ENCODE results near the gene PPT2.

Gene PPT2

DNA sequence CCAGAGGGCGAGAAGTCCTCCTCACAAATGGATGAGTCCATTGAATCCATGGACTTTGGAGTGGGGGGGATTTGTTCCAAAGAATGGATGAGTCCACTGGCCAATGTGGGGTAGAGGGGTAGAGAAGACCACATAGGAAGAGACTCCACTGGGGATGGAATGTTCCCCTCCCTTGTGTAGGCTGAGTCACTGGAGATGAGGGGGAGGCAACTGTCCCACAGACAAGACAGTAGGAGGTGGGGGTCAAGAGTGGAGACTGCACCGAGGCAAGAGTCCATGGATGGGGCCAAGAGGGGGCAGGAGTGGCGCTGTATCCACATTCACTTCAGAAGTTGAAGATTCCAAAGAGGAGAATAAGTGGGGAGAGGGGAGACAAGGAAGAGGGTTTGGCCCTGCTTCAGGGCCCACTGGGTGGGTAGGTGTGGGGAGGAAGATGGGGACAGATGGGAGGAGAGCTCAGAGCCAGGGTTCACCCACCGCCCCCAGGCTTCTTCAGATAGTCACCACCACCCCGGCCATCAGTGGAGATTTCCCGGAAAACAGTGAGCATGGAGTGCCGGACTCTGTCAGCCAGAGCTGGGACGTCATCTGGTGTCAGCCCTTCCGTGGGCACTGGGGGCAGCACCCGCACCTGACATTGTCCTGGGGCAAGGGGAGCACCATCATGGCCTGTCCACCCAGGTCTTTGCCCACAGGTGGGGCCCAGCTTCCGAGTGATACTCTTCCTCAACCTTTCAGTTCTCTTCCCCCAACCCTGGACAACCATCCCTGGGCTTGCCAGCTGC lies 15.1 kb downstream of the PPT2 start:
- H2BK120ac ChIP-seq (ENCODE audit: low read depth, low read length), result no peak overlapping the region
- H4K8ac ChIP-seq (ENCODE audit: low read depth, low read length), result no peak overlapping the region
- no peak overlapping the region for H3K27ac ChIP-seq (replicated peaks; ENCODE audit: low read length)
- no peak overlapping the region for H2AFZ ChIP-seq (ENCODE audit: low read length)
- no peaks in the 10 kb centered on the region for H3K9me3 ChIP-seq (replicated peaks in 1 of 2; ENCODE audit: control insufficient read depth in 2 of 2, insufficient read depth in 1 of 2, low read depth in 1 of 2, low read length in 2 of 2)
- H3K9ac ChIP-seq (ENCODE audit: low read depth, low read length, poor library complexity), result no peak overlapping the region
- no peak overlapping the region for H4K91ac ChIP-seq (ENCODE audit: low read depth, low read length, poor library complexity)
- peaks cover 39 to 78% of the 10 kb centered on the region in 2 donors for H3K36me3 ChIP-seq (replicated peaks in 1 of 2; ENCODE audit: control insufficient read depth in 2 of 2, insufficient read depth in 2 of 2, low read length in 2 of 2)
- H3K79me1 ChIP-seq (ENCODE audit: low read depth, low read length), result peaks cover 7% of the 10 kb centered on the region
- DNase-seq (ENCODE audit: low spot score), result no peak
- H2BK12ac ChIP-seq (ENCODE audit: low read length), result no peak overlapping the region
- no peak overlapping the region for H3K18ac ChIP-seq (ENCODE audit: low read length)
- no peak overlapping the region for H3K4ac ChIP-seq (ENCODE audit: low read length)
- no peak overlapping the region for H3K4me3 ChIP-seq (ENCODE audit: low read length in 2 of 2)
- H3K14ac ChIP-seq (ENCODE audit: low read length), result no peak overlapping the region
- no peak overlapping the region for H3K23ac ChIP-seq (ENCODE audit: low read depth, low read length, poor library complexity)
- no peak overlapping the region for H2AK5ac ChIP-seq (ENCODE audit: low read depth, low read length)
- no peak overlapping the region for H2BK15ac ChIP-seq (ENCODE audit: low read length)
- no peaks in the 10 kb centered on the region for H3K27me3 ChIP-seq (ENCODE audit: control insufficient read depth in 3 of 3, insufficient read depth in 3 of 3, low read depth in 1 of 3, low read length in 3 of 3)
- WGBS, 2 donors (ENCODE audit: extremely low coverage in 2 of 2, insufficient read length in 2 of 2, insufficient replicate concordance in 1 of 2), result no CpG with 5 or more reads among the region's 11 CpGs
- H2BK5ac ChIP-seq (ENCODE audit: low read length), result peak overlapping the region; percentile 1
- H3K4me2 ChIP-seq (ENCODE audit: insufficient read depth, low read length, poor library complexity, severe bottlenecking), result no peak overlapping the region
- H3K4me1 ChIP-seq (ENCODE audit: control insufficient read depth in 2 of 2, insufficient read depth in 1 of 2, low read depth in 1 of 2, low read length in 2 of 2), result peaks cover 0 to 23% of the 10 kb centered on the region in 2 donors

DNA sequence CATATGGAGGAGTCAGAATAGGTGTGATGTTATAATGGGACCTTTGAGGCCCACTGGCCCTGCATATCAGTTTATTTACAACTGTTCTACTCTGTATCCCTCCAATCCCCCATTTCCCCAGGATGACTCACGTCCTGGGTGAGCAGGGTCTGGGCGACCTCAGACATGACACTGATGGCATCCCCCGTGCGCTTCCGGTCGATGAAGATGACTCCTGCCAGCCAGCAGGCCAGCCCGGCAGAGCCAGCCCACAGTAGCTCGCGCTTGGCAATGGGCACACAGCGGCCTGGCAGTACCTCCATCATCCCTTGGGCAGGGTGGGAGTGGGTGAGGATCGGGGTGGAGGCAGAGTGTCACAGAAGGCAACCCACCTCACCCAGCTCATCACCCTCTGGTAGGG lies 16.4 kb downstream of the PPT2 start:
- Histone ChIP-seq H3K79me1 (ENCODE audit: low read depth, low read length) (peaks cover 10% of the 10 kb centered on the region), H3K18ac (ENCODE audit: low read length) (no peak overlapping the region), H2AFZ (ENCODE audit: low read length) (no peak overlapping the region), H3K36me3 (replicated peaks in 1 of 2; ENCODE audit: control insufficient read depth in 2 of 2, insufficient read depth in 2 of 2, low read length in 2 of 2) (peaks cover 39 to 77% of the 10 kb centered on the region in 2 donors), H3K23ac (ENCODE audit: low read depth, low read length, poor library complexity) (no peak overlapping the region), H3K9me3 (replicated peaks in 1 of 2; ENCODE audit: control insufficient read depth in 2 of 2, insufficient read depth in 1 of 2, low read depth in 1 of 2, low read length in 2 of 2) (no peaks in the 10 kb centered on the region), H3K27me3 (ENCODE audit: control insufficient read depth in 3 of 3, insufficient read depth in 3 of 3, low read depth in 1 of 3, low read length in 3 of 3) (no peaks in the 10 kb centered on the region), H2BK12ac (ENCODE audit: low read length) (no peak overlapping the region), H3K4me3 (ENCODE audit: low read length in 2 of 2) (peak overlapping the region in 1 of 2 donors; percentile 22), H3K4me2 (ENCODE audit: insufficient read depth, low read length, poor library complexity, severe bottlenecking) (no peak overlapping the region), H2BK15ac (ENCODE audit: low read length) (no peak overlapping the region), H3K14ac (ENCODE audit: low read length) (no peak overlapping the region), H3K4ac (ENCODE audit: low read length) (no peak overlapping the region), H3K27ac (replicated peaks; ENCODE audit: low read length) (no peak overlapping the region), H4K8ac (ENCODE audit: low read depth, low read length) (no peak overlapping the region), H2BK120ac (ENCODE audit: low read depth, low read length) (no peak overlapping the region), H4K91ac (ENCODE audit: low read depth, low read length, poor library complexity) (no peak overlapping the region), H2AK5ac (ENCODE audit: low read depth, low read length) (no peak overlapping the region), H3K9ac (ENCODE audit: low read depth, low read length, poor library complexity) (no peak overlapping the region), H2BK5ac (ENCODE audit: low read length) (no peak overlapping the region), H3K4me1 (ENCODE audit: control insufficient read depth in 2 of 2, insufficient read depth in 1 of 2, low read depth in 1 of 2, low read length in 2 of 2) (peaks cover 4 to 24% of the 10 kb centered on the region in 2 donors)
- DNase-seq (ENCODE audit: low spot score), result no peak
- no CpG with 5 or more reads among the region's 11 CpGs for WGBS, 2 donors (ENCODE audit: extremely low coverage in 2 of 2, insufficient read length in 2 of 2, insufficient replicate concordance in 1 of 2)

DNA sequence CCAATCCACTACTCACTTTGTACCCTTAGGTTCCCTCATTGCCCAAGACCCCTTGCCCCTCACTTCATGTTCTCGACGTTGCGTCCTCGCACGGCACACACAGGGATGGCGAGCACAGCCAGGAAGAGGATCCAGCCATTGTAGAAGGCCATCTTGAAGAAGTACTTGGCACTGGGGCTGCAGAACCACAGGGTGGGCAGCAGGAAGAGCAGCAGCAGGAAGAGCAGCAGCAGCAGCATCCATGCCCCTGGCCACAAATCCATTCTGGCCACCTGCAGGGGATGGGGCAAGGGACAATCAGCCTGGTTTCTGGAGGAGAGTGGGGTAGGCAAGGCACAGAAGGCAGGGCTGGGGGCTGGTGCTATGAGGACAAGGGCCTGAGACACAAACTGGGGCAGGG lies 17.3 kb downstream of the PPT2 start:
- no peak overlapping the region for H2BK120ac ChIP-seq (ENCODE audit: low read depth, low read length)

DNA sequence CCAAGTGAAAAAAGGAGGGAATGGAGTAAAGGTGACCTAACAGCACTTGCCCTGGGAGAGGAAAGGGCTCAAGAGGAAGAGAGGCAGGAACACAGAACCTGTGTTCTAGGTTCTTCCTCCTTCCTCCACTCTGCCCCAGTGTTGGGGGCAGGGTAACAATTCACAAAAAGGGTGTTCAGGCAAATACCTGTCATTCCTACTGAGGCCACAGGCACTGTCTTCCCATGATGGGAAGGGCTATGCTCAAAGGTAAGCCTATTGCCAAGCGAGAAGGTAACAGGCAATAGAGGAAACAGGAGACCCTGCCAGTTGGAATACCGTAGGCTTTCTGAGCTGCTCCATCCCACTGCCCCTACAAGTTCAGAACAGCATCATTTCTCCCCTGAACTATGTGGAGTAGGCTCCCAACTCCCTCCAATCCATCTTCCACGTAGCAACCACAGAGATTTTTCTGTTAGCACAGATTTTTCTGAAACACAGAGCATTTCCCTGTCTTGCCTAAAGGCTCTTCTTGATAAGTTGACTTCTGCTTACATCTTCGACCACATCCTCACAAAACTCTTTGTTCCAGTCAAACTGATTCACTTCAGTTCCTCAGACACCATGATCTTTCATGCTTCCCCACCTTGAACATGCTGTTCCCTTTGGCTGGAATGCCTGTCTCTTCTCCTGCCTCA lies 19.2 kb downstream of the PPT2 start:
- no peak overlapping the region for H3K4me2 ChIP-seq (ENCODE audit: insufficient read depth, low read length, poor library complexity, severe bottlenecking)
- no peak overlapping the region for H4K91ac ChIP-seq (ENCODE audit: low read depth, low read length, poor library complexity)
- peaks cover 9% of the 10 kb centered on the region for H3K79me1 ChIP-seq (ENCODE audit: low read depth, low read length)
- peaks cover 7 to 20% of the 10 kb centered on the region in 2 donors for H3K4me1 ChIP-seq (ENCODE audit: control insufficient read depth in 2 of 2, insufficient read depth in 1 of 2, low read depth in 1 of 2, low read length in 2 of 2)
- no peak overlapping the region for H2AK5ac ChIP-seq (ENCODE audit: low read depth, low read length)
- H4K8ac ChIP-seq (ENCODE audit: low read depth, low read length), result no peak overlapping the region
- H3K4ac ChIP-seq (ENCODE audit: low read length), result no peak overlapping the region
- H3K23ac ChIP-seq (ENCODE audit: low read depth, low read length, poor library complexity), result no peak overlapping the region
- no peak overlapping the region for H3K27ac ChIP-seq (replicated peaks; ENCODE audit: low read length)
- no CpG with 5 or more reads among the region's 4 CpGs for WGBS, 2 donors (ENCODE audit: extremely low coverage in 2 of 2, insufficient read length in 2 of 2, insufficient replicate concordance in 1 of 2)
- H2BK12ac ChIP-seq (ENCODE audit: low read length), result no peak overlapping the region
- no peaks in the 10 kb centered on the region for H3K27me3 ChIP-seq (ENCODE audit: control insufficient read depth in 3 of 3, insufficient read depth in 3 of 3, low read depth in 1 of 3, low read length in 3 of 3)
- no peak overlapping the region for H2BK5ac ChIP-seq (ENCODE audit: low read length)
- no peak overlapping the region for H3K9ac ChIP-seq (ENCODE audit: low read depth, low read length, poor library complexity)
- peaks cover 29 to 50% of the 10 kb centered on the region in 2 donors for H3K36me3 ChIP-seq (replicated peaks in 1 of 2; ENCODE audit: control insufficient read depth in 2 of 2, insufficient read depth in 2 of 2, low read length in 2 of 2)
- H3K4me3 ChIP-seq (ENCODE audit: low read length in 2 of 2), result no peak overlapping the region
- no peak overlapping the region for H3K18ac ChIP-seq (ENCODE audit: low read length)
- H3K9me3 ChIP-seq (replicated peaks in 1 of 2; ENCODE audit: control insufficient read depth in 2 of 2, insufficient read depth in 1 of 2, low read depth in 1 of 2, low read length in 2 of 2), result no peaks in the 10 kb centered on the region
- no peak overlapping the region for H2BK15ac ChIP-seq (ENCODE audit: low read length)
- H2BK120ac ChIP-seq (ENCODE audit: low read depth, low read length), result no peak overlapping the region
- H3K14ac ChIP-seq (ENCODE audit: low read length), result no peak overlapping the region
- no peak for DNase-seq (ENCODE audit: low spot score)
- H2AFZ ChIP-seq (ENCODE audit: low read length), result no peak overlapping the region

More for the DNA sequence above, 17.3 kb downstream of the PPT2 start:
- DNase-seq (ENCODE audit: low spot score), result no peak
- H3K14ac ChIP-seq (ENCODE audit: low read length), result no peak overlapping the region
- H3K23ac ChIP-seq (ENCODE audit: low read depth, low read length, poor library complexity), result peak overlapping the region; percentile 37
- no peak overlapping the region for H2BK12ac ChIP-seq (ENCODE audit: low read length)
- no peak overlapping the region for H2AK5ac ChIP-seq (ENCODE audit: low read depth, low read length)
- no peak overlapping the region for H3K27ac ChIP-seq (replicated peaks; ENCODE audit: low read length)
- no peak overlapping the region for H2BK15ac ChIP-seq (ENCODE audit: low read length)
- no peak overlapping the region for H4K91ac ChIP-seq (ENCODE audit: low read depth, low read length, poor library complexity)
- no peak overlapping the region for H2AFZ ChIP-seq (ENCODE audit: low read length)
- H3K4me2 ChIP-seq (ENCODE audit: insufficient read depth, low read length, poor library complexity, severe bottlenecking), result no peak overlapping the region
- no CpG with 5 or more reads among the region's 6 CpGs for WGBS, 2 donors (ENCODE audit: extremely low coverage in 2 of 2, insufficient read length in 2 of 2, insufficient replicate concordance in 1 of 2)
- no peak overlapping the region for H4K8ac ChIP-seq (ENCODE audit: low read depth, low read length)
- H3K4me1 ChIP-seq (ENCODE audit: control insufficient read depth in 2 of 2, insufficient read depth in 1 of 2, low read depth in 1 of 2, low read length in 2 of 2), result peaks cover 4 to 24% of the 10 kb centered on the region in 2 donors
- H3K36me3 ChIP-seq (replicated peaks in 1 of 2; ENCODE audit: control insufficient read depth in 2 of 2, insufficient read depth in 2 of 2, low read length in 2 of 2), result peaks cover 34 to 70% of the 10 kb centered on the region in 2 donors
- no peaks in the 10 kb centered on the region for H3K9me3 ChIP-seq (replicated peaks in 1 of 2; ENCODE audit: control insufficient read depth in 2 of 2, insufficient read depth in 1 of 2, low read depth in 1 of 2, low read length in 2 of 2)
- no peak overlapping the region for H3K4ac ChIP-seq (ENCODE audit: low read length)
- no peak overlapping the region for H3K9ac ChIP-seq (ENCODE audit: low read depth, low read length, poor library complexity)
- peak overlapping the region in 1 of 2 donors; percentile 48 for H3K4me3 ChIP-seq (ENCODE audit: low read length in 2 of 2)
- H3K18ac ChIP-seq (ENCODE audit: low read length), result no peak overlapping the region
- H3K27me3 ChIP-seq (ENCODE audit: control insufficient read depth in 3 of 3, insufficient read depth in 3 of 3, low read depth in 1 of 3, low read length in 3 of 3), result no peaks in the 10 kb centered on the region
- no peak overlapping the region for H2BK5ac ChIP-seq (ENCODE audit: low read length)
- H3K79me1 ChIP-seq (ENCODE audit: low read depth, low read length), result peaks cover 10% of the 10 kb centered on the region
